Stimulated activated CD4-positive, alpha-beta T cell treated with anti-CD3 and anti-CD28 coated beads, Interleukin-2, amount 100 ng/mL, for 48 hours (primary cell): ENCODE results near the gene NAXD.
"Not testable (repeated sequence)": the region's sequence is repeated elsewhere in the genome, so short reads cannot be mapped to it uniquely, and the experiment has no call there.

ENCODE experiments used
- DNase-seq, 2 donors: peaks; one replicate each; pipeline ENCODE4 v3.0.0-alpha.2; 2020

NAXD gene

GRCh38 chr13:110629735-110630134, 14.4 kb downstream of the NAXD start:
- DNase-seq = no peak

- DNase-seq = no peak
These were observed 15.3 kb downstream of the NAXD start for GRCh38 chr13:110630566-110631119.

- DNase-seq = not testable (repeated sequence)
These were observed 16.9 kb downstream of the NAXD start for GRCh38 chr13:110632255-110632654.

- DNase-seq = no peak
These were observed 18.4 kb downstream of the NAXD start for GRCh38 chr13:110633776-110634175.

GRCh38 chr13:110634558-110634957, 19.2 kb downstream of the NAXD start:
- DNase-seq = no peak

GRCh38 chr13:110635405-110636002, 20.2 kb downstream of the NAXD start:
- no peak for DNase-seq

GRCh38 chr13:110636053-110636475, 20.7 kb downstream of the NAXD start:
- DNase-seq = no peak

- DNase-seq = no peak
These were observed 21.4 kb downstream of the NAXD start for GRCh38 chr13:110636701-110637201.

GRCh38 chr13:110637275-110637674, 21.9 kb downstream of the NAXD start:
- no peak for DNase-seq

GRCh38 chr13:110637747-110638146, 22.4 kb downstream of the NAXD start:
- DNase-seq = no peak

GRCh38 chr13:110638257-110638656, 22.9 kb downstream of the NAXD start:
- no peak for DNase-seq

GRCh38 chr13:110638814-110639806, 23.8 kb downstream of the NAXD start:
- no peak for DNase-seq

GRCh38 chr13:110639935-110640334, 24.6 kb downstream of the NAXD start:
- no peak for DNase-seq

- no peak for DNase-seq
These were observed 25.3 kb downstream of the NAXD start for GRCh38 chr13:110640591-110641029.

GRCh38 chr13:110641055-110642015, 26.0 kb downstream of the NAXD start:
- DNase-seq = no peak

GRCh38 chr13:110642291-110642981, 27.1 kb downstream of the NAXD start:
- no peak for DNase-seq

GRCh38 chr13:110643324-110643723, 28.0 kb downstream of the NAXD start:
- no peak for DNase-seq

- no peak for DNase-seq
These were observed 28.6 kb downstream of the NAXD start for GRCh38 chr13:110643768-110644421.

GRCh38 chr13:110644892-110645521, 29.7 kb downstream of the NAXD start:
- peak; percentile 14 to 25 for DNase-seq

- no peak for DNase-seq
These were observed 30.4 kb downstream of the NAXD start for GRCh38 chr13:110645750-110646149.
